Endothelial cell of umbilical vein (primary cell): ENCODE data around the gene TUBGCP4. TPM values are rescaled to one million over a fixed set of nuclear protein-coding genes. Genes with fewer than 3 reads are reported as not detected.

Experiments used
- Bru-seq: library from RNA; stranded (reverse); fragments of 400-500 nt; gene quantifications from one replicate; lab custom pipeline; 2021; lab: Mats Ljungman, UMichigan
- BruChase-seq, 2 experiments: library from RNA; stranded (reverse); fragments of 400-500 nt; gene quantifications; one replicate each; lab custom pipeline; 2021; lab: Mats Ljungman, UMichigan
- BruUV-seq: library from RNA; stranded (reverse); fragments of 400-500 nt; replicated peaks from 2 replicates; lab custom pipeline; 2021; lab: Mats Ljungman, UMichigan
- CTCF ChIA-PET: fragments of 300-600, 350-600 bp; sonication (Branson Sonifier 250); formaldehyde crosslinking; loops from one replicate; lab custom pipeline; 2021; ENCODE audit warnings: antibody characterized with exemption, inconsistent platforms; lab: Charles Lee
- POLR2A ChIA-PET: fragments of 300-600, 350-600 bp; sonication (Branson Sonifier 250); formaldehyde crosslinking; loops from one replicate; lab custom pipeline; 2021; ENCODE audit warnings: antibody characterized with exemption, inconsistent platforms; lab: Charles Lee
- DNase-seq: peaks from one replicate; pipeline ENCODE4 v3.0.0-alpha.2; 2011; ENCODE audit warnings: low read depth, low spot score
- FAIRE-seq: peaks from 2 replicates; lab custom pipeline; 2011; peaks lifted over from hg19 to GRCh38; lab: Jason Lieb, UNC
- H2AFZ ChIP-seq: 2 replicates; pipeline ENCODE4 v1.6.0; 2012; ENCODE audit warnings: low read depth, low read length, control low read depth, inconsistent platforms
- H3K27ac ChIP-seq: 2 replicates; pipeline ENCODE4 v1.5.1; 2011; ENCODE audit warnings: low read depth, mild to moderate bottlenecking, control low read depth, low read length, moderate library complexity; ENCODE audit not compliant: insufficient read depth
- H3K27me3 ChIP-seq, 2 experiments: 2 replicates each; pipeline versions ENCODE4 v1.6.0 to v1.6.1; 2011; ENCODE audit warnings: low read length in 2 of 2, mixed read lengths in 1 of 2; ENCODE audit not compliant: control insufficient read depth in 2 of 2, insufficient read depth in 2 of 2
- H3K36me3 ChIP-seq, 2 experiments: 2 replicates in 1 of 2; 3 replicates in 1 of 2; pipeline ENCODE4 v1.5.1; 2011; ENCODE audit warnings: low read length in 2 of 2, mild to moderate bottlenecking in 1 of 2, moderate library complexity in 1 of 2; ENCODE audit not compliant: control insufficient read depth in 2 of 2, insufficient read depth in 2 of 2; ENCODE audit errors: extremely low read depth in 1 of 2
- H3K4me1 ChIP-seq: 3 replicates; pipeline ENCODE4 v1.5.1; 2011; ENCODE audit warnings: mild to moderate bottlenecking, low read length; ENCODE audit not compliant: control insufficient read depth, insufficient read depth; ENCODE audit errors: extremely low read depth
- H3K4me2 ChIP-seq: 2 replicates; pipeline ENCODE4 v1.6.1; 2011; ENCODE audit warnings: low read length, control low read depth, mixed read lengths; ENCODE audit not compliant: insufficient read depth
- H3K4me3 ChIP-seq, 3 experiments: fragments of 200-600 bp in 1 of 3; sonication (generic), shearing (Covaris generic) in 1 of 3; replicated peaks in 1 of 3; 2 replicates each; pipeline ENCODE4 v1.5.1; 2011 to 2016; ENCODE audit warnings: control low read depth in 3 of 3, low read length in 3 of 3, mild to moderate bottlenecking in 2 of 3, inconsistent platforms in 1 of 3, low read depth in 1 of 3, moderate library complexity in 1 of 3; ENCODE audit not compliant: insufficient read depth in 1 of 3
- H3K79me2 ChIP-seq: 2 replicates; pipeline ENCODE4 v1.6.0; 2012; ENCODE audit warnings: low read length, inconsistent platforms; ENCODE audit not compliant: control insufficient read depth, insufficient read depth
- H3K9ac ChIP-seq: replicated peaks from 2 replicates; pipeline ENCODE3; 2011; ENCODE audit warnings: low read length, control low read depth; ENCODE audit not compliant: insufficient read depth; ENCODE audit errors: extremely low read depth
- H3K9me1 ChIP-seq: replicated peaks from 3 replicates; pipeline ENCODE4 v1.6.0; 2011; ENCODE audit warnings: mild to moderate bottlenecking, low read length; ENCODE audit not compliant: control insufficient read depth, insufficient read depth; ENCODE audit errors: extremely low read depth
- H3K9me3 ChIP-seq: replicated peaks from 2 replicates; pipeline ENCODE4 v1.5.1; 2012; ENCODE audit warnings: low read length, inconsistent platforms; ENCODE audit not compliant: control insufficient read depth, insufficient read depth
- H4K20me1 ChIP-seq: replicated peaks from 2 replicates; pipeline ENCODE3; 2011; ENCODE audit warnings: mild to moderate bottlenecking, low read length; ENCODE audit not compliant: control insufficient read depth, insufficient read depth; ENCODE audit errors: extremely low read depth
- EZH2 ChIP-seq: IDR thresholded peaks from 2 replicates; pipeline ENCODE4 v1.6.1; 2012; ENCODE audit warnings: borderline replicate concordance, low read depth, mild to moderate bottlenecking, moderate library complexity, low read length, inconsistent platforms; ENCODE audit not compliant: severe bottlenecking
- FOS ChIP-seq: IDR thresholded peaks from 2 replicates; pipeline ENCODE4 v1.6.1; 2011; ENCODE audit warnings: mild to moderate bottlenecking, low read length, moderate library complexity, borderline replicate concordance; ENCODE audit not compliant: insufficient read depth
- GATA2 ChIP-seq: IDR thresholded peaks from 2 replicates; pipeline ENCODE4 v1.7.0; 2011; ENCODE audit warnings: low read depth, mild to moderate bottlenecking, moderate library complexity, mixed read lengths, low read length; ENCODE audit not compliant: insufficient read length, insufficient read depth
- JUN ChIP-seq: IDR thresholded peaks from 2 replicates; pipeline ENCODE4 v1.6.1; 2011; ENCODE audit warnings: borderline replicate concordance, low read depth; ENCODE audit not compliant: insufficient read length, insufficient read depth
- MAX ChIP-seq: IDR thresholded peaks from 2 replicates; pipeline ENCODE4 v1.6.1; 2011; ENCODE audit not compliant: insufficient read depth, insufficient read length
- MYC ChIP-seq: IDR thresholded peaks from one replicate; pipeline ENCODE4 v1.6.1; 2011; ENCODE audit warnings: mild to moderate bottlenecking, low read depth, low read length
- POLR2A ChIP-seq: IDR thresholded peaks from 2 replicates; pipeline ENCODE4 v1.6.1; 2012; ENCODE audit warnings: low read depth, mild to moderate bottlenecking, control low read depth, low read length
- POLR2AphosphoS5 ChIP-seq: IDR thresholded peaks from 2 replicates; pipeline ENCODE4 v1.6.1; 2012; ENCODE audit warnings: low read depth, mild to moderate bottlenecking, control low read depth, low read length, moderate library complexity; ENCODE audit not compliant: insufficient read depth
- dilution Hi-C: fragments of 300-500 bp; cut with MboI; formaldehyde crosslinking; loops from one replicate; pipeline ENCODE4 v1.15.0; 2019; ENCODE audit warnings: low sequenced_read_pairs; ENCODE audit not compliant: extremely low pct_ligation_motif_present
- intact Hi-C: fragments of 100-400 bp; cut with micrococcal nuclease; formaldehyde crosslinking; loops from one replicate; pipeline ENCODE4 v1.10.0; 2022
- long read RNA-seq: library from polyadenylated mRNA; stranded (forward); transcript quantifications from one replicate; pipeline ENCODE4 v2.0.0, GENCODE V29; 2021
- polyA minus RNA-seq, 3 experiments: library from RNA; depleted of rRNA, polyadenylated mRNA; stranded (reverse); fragments of >200 nt; gene quantifications; 1 replicate in 1 of 3; 2 replicates in 2 of 3; pipeline ENCODE4 v1.2.3, GENCODE V29; 2011
- polyA plus RNA-seq, 4 experiments: library from polyadenylated mRNA; depleted of rRNA in 3 of 4; stranded (reverse) in 3 of 4; unstranded in 1 of 4; fragments of >200 nt; gene quantifications; 2 replicates each; pipeline versions ENCODE4 v1.2.1 to v1.2.3, GENCODE V29; 2011 to 2012; ENCODE audit warnings: missing spikeins in 1 of 4
- total RNA-seq: library from RNA; stranded (reverse); gene quantifications from 2 replicates; pipeline ENCODE4 v1.2.3, GENCODE V29; 2021
- TF ChIP-seq, protein P1 (sequence below), 2 donors: IDR thresholded peaks; 1 replicate in 1 of 2; 2 replicates in 1 of 2; pipeline ENCODE4 v1.5.1; 2011; ENCODE audit warnings: low read length in 2 of 2, mild to moderate bottlenecking in 2 of 2, moderate library complexity in 2 of 2, control low read depth in 1 of 2, inconsistent platforms in 1 of 2, low read depth in 1 of 2; ENCODE audit not compliant: insufficient read depth in 1 of 2; ENCODE audit errors: extremely low read depth in 1 of 2

The TUBGCP4 gene, protein sequence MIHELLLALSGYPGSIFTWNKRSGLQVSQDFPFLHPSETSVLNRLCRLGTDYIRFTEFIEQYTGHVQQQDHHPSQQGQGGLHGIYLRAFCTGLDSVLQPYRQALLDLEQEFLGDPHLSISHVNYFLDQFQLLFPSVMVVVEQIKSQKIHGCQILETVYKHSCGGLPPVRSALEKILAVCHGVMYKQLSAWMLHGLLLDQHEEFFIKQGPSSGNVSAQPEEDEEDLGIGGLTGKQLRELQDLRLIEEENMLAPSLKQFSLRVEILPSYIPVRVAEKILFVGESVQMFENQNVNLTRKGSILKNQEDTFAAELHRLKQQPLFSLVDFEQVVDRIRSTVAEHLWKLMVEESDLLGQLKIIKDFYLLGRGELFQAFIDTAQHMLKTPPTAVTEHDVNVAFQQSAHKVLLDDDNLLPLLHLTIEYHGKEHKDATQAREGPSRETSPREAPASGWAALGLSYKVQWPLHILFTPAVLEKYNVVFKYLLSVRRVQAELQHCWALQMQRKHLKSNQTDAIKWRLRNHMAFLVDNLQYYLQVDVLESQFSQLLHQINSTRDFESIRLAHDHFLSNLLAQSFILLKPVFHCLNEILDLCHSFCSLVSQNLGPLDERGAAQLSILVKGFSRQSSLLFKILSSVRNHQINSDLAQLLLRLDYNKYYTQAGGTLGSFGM
- total RNA-seq: 19.4 and 19.8 TPM in 2 replicates
- 5.1 and 6.5 TPM in 2 replicates for polyA plus RNA-seq
- 6.9 and 7.0 TPM in 2 replicates for polyA plus RNA-seq (2011; cell fraction: cytosol; rRNA removed)
- 12.9 and 14.5 TPM in 2 replicates for polyA plus RNA-seq (2011; cell fraction: nucleus; rRNA removed)
- polyA plus RNA-seq (2012): 9.0 and 12.7 TPM in 2 replicates
- 15.0 and 21.7 TPM in 2 replicates for polyA minus RNA-seq
- polyA minus RNA-seq (2011; cell fraction: cytosol; rRNA and poly(A)+ RNA removed): 53.1 TPM
- polyA minus RNA-seq (2011; cell fraction: nucleus; rRNA and poly(A)+ RNA removed): 11.3 and 13.1 TPM in 2 replicates
- percentile 62 among the genes with signal in this experiment for Bru-seq, nascent RNA
- BruChase-seq, experiment 1, labeled RNA remaining after a 6-hour chase: percentile 81 among the genes with signal in this experiment
- BruChase-seq, experiment 2, labeled RNA remaining after a 2-hour chase: percentile 71 among the genes with signal in this experiment
- long read RNA-seq, full-length matches to known transcripts: 12 of 48 reads
- long read RNA-seq, partial matches to known transcripts: 4 of 48 reads
- long read RNA-seq, other reads (novel, unspliced or antisense): 32 of 48 reads

- Histone ChIP-seq H3K79me2 (peaks cover 20% of the 10 kb centered on the region), H3K4me1 (peaks cover 18% of the 10 kb centered on the region), H3K4me3 (peak within 1 kb of the TSS; percentile 69 to 93 (median 86)), H2AFZ (peak within 1 kb of the TSS; percentile 99), H3K4me2 (peak within 1 kb of the TSS; percentile 97), H3K27me3 (no peaks in the 10 kb centered on the region), H3K27ac (peak within 1 kb of the TSS; percentile 48), H3K9me1 (no peaks in the 10 kb centered on the region), H3K36me3 (peaks cover 0 to 3% of the 10 kb centered on the region in 2 experiments), H4K20me1 (no peaks in the 10 kb centered on the region), H3K9me3 (no peaks in the 10 kb centered on the region), H3K9ac (peak within 1 kb of the TSS; percentile 60)
- TF ChIP-seq FOS: no peak
- TF ChIP-seq MAX: no peak
- TF ChIP-seq JUN: no peak
- TF ChIP-seq, protein P1, sequence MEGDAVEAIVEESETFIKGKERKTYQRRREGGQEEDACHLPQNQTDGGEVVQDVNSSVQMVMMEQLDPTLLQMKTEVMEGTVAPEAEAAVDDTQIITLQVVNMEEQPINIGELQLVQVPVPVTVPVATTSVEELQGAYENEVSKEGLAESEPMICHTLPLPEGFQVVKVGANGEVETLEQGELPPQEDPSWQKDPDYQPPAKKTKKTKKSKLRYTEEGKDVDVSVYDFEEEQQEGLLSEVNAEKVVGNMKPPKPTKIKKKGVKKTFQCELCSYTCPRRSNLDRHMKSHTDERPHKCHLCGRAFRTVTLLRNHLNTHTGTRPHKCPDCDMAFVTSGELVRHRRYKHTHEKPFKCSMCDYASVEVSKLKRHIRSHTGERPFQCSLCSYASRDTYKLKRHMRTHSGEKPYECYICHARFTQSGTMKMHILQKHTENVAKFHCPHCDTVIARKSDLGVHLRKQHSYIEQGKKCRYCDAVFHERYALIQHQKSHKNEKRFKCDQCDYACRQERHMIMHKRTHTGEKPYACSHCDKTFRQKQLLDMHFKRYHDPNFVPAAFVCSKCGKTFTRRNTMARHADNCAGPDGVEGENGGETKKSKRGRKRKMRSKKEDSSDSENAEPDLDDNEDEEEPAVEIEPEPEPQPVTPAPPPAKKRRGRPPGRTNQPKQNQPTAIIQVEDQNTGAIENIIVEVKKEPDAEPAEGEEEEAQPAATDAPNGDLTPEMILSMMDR (IDR thresholded peaks at IDR 0.05; ENCODE audit: extremely low read depth in 1 of 2, insufficient read depth in 1 of 2, low read depth in 1 of 2, low read length in 2 of 2): peak; percentile 4 to 27
- TF ChIP-seq EZH2: no peak
- TF ChIP-seq POLR2AphosphoS5: peak; percentile 62
- no peak for TF ChIP-seq GATA2
- TF ChIP-seq POLR2A: peak; percentile 40
- TF ChIP-seq MYC: no peak
- DNase-seq: peak; percentile 81
- ChIA-PET POLR2A (no interaction called here), CTCF (interaction anchor here (0.5 to 1.8 kb wide), 5 partner anchors 14 to 86 kb away, joined by 3 to 6 read pairs (median 4); no protein-coding TSS in a partner anchor)
- intact Hi-C loops (no loop called here), dilution Hi-C loops (no loop called here)
- peak; percentile 86 for FAIRE-seq
- no TSS peak for BruUV-seq
Observed at GRCh38 chr15:43370975-43371974, at the start of gene TUBGCP4, which contains the start of gene ZSCAN29. TSS of gene TUBGCP4 (plus strand) at chr15:43371101. CDS start at chr15:43371355, 254 bp downstream. TSS of gene ZSCAN29 (minus strand) at chr15:43371043. CDS start at chr15:43369913, 1,130 bp downstream.
